HL-60 (cell line): ENCODE data around the gene SMIM38.

Source experiments
- POLR2AphosphoS5 ChIP-seq: IDR thresholded peaks from 2 replicates; pipeline ENCODE4 v1.6.1; 2012; ENCODE audit warnings: low read depth
- SPI1 ChIP-seq: IDR thresholded peaks from 2 replicates; pipeline ENCODE4 v1.6.1; 2012; ENCODE audit warnings: low read depth, mild to moderate bottlenecking, borderline replicate concordance
- TF ChIP-seq, protein P1 (sequence below): IDR thresholded peaks from one replicate; pipeline ENCODE4 v1.5.1; 2011; ENCODE audit warnings: low read length, control low read depth, inconsistent platforms; ENCODE audit not compliant: insufficient read depth

- TF ChIP-seq, protein P1, sequence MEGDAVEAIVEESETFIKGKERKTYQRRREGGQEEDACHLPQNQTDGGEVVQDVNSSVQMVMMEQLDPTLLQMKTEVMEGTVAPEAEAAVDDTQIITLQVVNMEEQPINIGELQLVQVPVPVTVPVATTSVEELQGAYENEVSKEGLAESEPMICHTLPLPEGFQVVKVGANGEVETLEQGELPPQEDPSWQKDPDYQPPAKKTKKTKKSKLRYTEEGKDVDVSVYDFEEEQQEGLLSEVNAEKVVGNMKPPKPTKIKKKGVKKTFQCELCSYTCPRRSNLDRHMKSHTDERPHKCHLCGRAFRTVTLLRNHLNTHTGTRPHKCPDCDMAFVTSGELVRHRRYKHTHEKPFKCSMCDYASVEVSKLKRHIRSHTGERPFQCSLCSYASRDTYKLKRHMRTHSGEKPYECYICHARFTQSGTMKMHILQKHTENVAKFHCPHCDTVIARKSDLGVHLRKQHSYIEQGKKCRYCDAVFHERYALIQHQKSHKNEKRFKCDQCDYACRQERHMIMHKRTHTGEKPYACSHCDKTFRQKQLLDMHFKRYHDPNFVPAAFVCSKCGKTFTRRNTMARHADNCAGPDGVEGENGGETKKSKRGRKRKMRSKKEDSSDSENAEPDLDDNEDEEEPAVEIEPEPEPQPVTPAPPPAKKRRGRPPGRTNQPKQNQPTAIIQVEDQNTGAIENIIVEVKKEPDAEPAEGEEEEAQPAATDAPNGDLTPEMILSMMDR, result no peak
- TF ChIP-seq SPI1 (no peak), POLR2AphosphoS5 (no peak)
Observed at GRCh38 chr11:69121621-69122325, 34.0 kb upstream of the SMIM38 start.
